ENCODE data around the gene LRBA.

LRBA gene

GRCh38 chr4:150694438-150694837 is 320.6 kb downstream of the LRBA start:
- no peak overlapping the region for H3K4me3 ChIP-seq (ENCODE audit: low read length)
- no peak for DNase-seq (ENCODE audit: low read depth)
- TF ChIP-seq CTCF (conservative IDR thresholded peaks at IDR 0.05; ENCODE audit: low read depth, low read length), result no peak

- no peak overlapping the region for H3K4me3 ChIP-seq (ENCODE audit: low read length)
- DNase-seq (ENCODE audit: low read depth), result no peak
- no peak for TF ChIP-seq CTCF (conservative IDR thresholded peaks at IDR 0.05; ENCODE audit: low read depth, low read length)
Measured at GRCh38 chr4:150683775-150684350, 331.2 kb downstream of the LRBA start.

GRCh38 chr4:150682126-150682525 is 333.0 kb downstream of the LRBA start:
- no peak overlapping the region for H3K4me3 ChIP-seq (ENCODE audit: low read length)
- TF ChIP-seq CTCF (conservative IDR thresholded peaks at IDR 0.05; ENCODE audit: low read depth, low read length), result no peak
- no peak for DNase-seq (ENCODE audit: low read depth)

- H3K4me3 ChIP-seq (ENCODE audit: low read length), result no peak overlapping the region
- DNase-seq (ENCODE audit: low read depth), result no peak
- TF ChIP-seq CTCF (conservative IDR thresholded peaks at IDR 0.05; ENCODE audit: low read depth, low read length), result no peak
Measured at GRCh38 chr4:150681063-150681462, 334.0 kb downstream of the LRBA start.

- TF ChIP-seq CTCF (conservative IDR thresholded peaks at IDR 0.05; ENCODE audit: low read depth, low read length), result no peak
- DNase-seq (ENCODE audit: low read depth), result no peak
- H3K4me3 ChIP-seq (ENCODE audit: low read length), result no peak overlapping the region
Measured at GRCh38 chr4:150680651-150681050, 334.4 kb downstream of the LRBA start.

GRCh38 chr4:150679765-150680343 is 335.2 kb downstream of the LRBA start:
- TF ChIP-seq CTCF (conservative IDR thresholded peaks at IDR 0.05; ENCODE audit: low read depth, low read length), result no peak
- DNase-seq (ENCODE audit: low read depth), result no peak

GRCh38 chr4:150679018-150679764 is 335.9 kb downstream of the LRBA start:
- no peak overlapping the region for H3K4me3 ChIP-seq (ENCODE audit: low read length)
- no peak for TF ChIP-seq CTCF (conservative IDR thresholded peaks at IDR 0.05; ENCODE audit: low read depth, low read length)
- no peak for DNase-seq (ENCODE audit: low read depth)

More at GRCh38 chr4:150679765-150680343, 335.2 kb downstream of the LRBA start:
- H3K4me3 ChIP-seq (ENCODE audit: low read length), result no peak overlapping the region
